ENCODE measurements around the gene UGT1A9. TPM values are rescaled to one million over a fixed set of nuclear protein-coding genes. Genes with fewer than 3 reads are reported as not detected.

UGT1A9 gene
- polyA plus RNA-seq, 1 of the 3 experiments (the other 2 are of a cell fraction) = not detected

DNA sequence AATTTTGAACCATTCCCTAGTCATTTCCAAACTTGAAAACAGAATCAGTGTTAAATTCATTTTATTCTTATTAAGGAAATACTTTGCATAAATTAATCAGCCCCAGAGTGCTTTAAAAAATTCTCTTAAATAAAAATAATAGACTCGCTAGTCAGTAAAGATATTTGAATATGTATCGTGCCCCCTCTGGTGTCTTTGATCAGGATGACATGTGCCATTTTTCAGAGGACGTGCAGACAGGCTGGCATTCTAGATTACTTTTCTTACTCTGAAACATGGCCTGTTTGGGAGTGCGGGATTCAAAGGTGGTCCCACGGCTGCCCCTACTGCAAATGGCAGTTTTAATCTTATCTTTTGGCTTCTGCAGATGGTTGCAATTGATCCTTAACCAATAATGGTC lies 100.9 kb downstream of the UGT1A9 start:
- DNase-seq = peak; percentile 32
- H3K27ac ChIP-seq (ENCODE audit: low read depth in 2 of 2, low read length in 1 of 2) = no peak overlapping the region
- 51% methylated on average over 5 of the region's 5 CpGs for WGBS (ENCODE audit: low lambda C conversion rate)
- POLR2A ChIA-PET = no interaction called here
- no peak overlapping the region for H2AFZ ChIP-seq (ENCODE audit: low read depth)
- H3K9me3 ChIP-seq = no peaks in the 10 kb centered on the region
- no peak overlapping the region for H3K4me2 ChIP-seq
- CTCF ChIA-PET = no interaction called here
- H3K4me3 ChIP-seq (ENCODE audit: low read depth in 2 of 2, low read length in 1 of 2) = no peak overlapping the region
- H3K4me1 ChIP-seq (ENCODE audit: control insufficient read depth in 1 of 2, insufficient read depth in 2 of 2, low read depth in 1 of 2, low read length in 1 of 2) = no peaks in the 10 kb centered on the region
- H3K79me2 ChIP-seq (ENCODE audit: insufficient read depth) = no peaks in the 10 kb centered on the region
- H3K9ac ChIP-seq = no peak overlapping the region
- H4K20me1 ChIP-seq (ENCODE audit: insufficient read depth) = no peaks in the 10 kb centered on the region
- no peaks in the 10 kb centered on the region; the same call in 1 of the 2 replicates for H3K27me3 ChIP-seq (ENCODE audit: insufficient read depth)
- no peak for TF ChIP-seq NRF1 (IDR thresholded peaks at IDR 0.05; ENCODE audit: low read depth, low read length)
- TF ChIP-seq RAD21 (IDR thresholded peaks at IDR 0.05; ENCODE audit: low read length) = peak; percentile 33
- TF ChIP-seq, protein P1, sequence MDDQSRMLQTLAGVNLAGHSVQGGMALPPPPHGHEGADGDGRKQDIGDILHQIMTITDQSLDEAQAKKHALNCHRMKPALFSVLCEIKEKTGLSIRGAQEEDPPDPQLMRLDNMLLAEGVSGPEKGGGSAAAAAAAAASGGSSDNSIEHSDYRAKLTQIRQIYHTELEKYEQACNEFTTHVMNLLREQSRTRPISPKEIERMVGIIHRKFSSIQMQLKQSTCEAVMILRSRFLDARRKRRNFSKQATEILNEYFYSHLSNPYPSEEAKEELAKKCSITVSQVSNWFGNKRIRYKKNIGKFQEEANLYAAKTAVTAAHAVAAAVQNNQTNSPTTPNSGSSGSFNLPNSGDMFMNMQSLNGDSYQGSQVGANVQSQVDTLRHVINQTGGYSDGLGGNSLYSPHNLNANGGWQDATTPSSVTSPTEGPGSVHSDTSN (IDR thresholded peaks at IDR 0.05) = no peak
- TF ChIP-seq RCOR1 (IDR thresholded peaks at IDR 0.05; ENCODE audit: low read length) = no peak
- TF ChIP-seq, protein P2, sequence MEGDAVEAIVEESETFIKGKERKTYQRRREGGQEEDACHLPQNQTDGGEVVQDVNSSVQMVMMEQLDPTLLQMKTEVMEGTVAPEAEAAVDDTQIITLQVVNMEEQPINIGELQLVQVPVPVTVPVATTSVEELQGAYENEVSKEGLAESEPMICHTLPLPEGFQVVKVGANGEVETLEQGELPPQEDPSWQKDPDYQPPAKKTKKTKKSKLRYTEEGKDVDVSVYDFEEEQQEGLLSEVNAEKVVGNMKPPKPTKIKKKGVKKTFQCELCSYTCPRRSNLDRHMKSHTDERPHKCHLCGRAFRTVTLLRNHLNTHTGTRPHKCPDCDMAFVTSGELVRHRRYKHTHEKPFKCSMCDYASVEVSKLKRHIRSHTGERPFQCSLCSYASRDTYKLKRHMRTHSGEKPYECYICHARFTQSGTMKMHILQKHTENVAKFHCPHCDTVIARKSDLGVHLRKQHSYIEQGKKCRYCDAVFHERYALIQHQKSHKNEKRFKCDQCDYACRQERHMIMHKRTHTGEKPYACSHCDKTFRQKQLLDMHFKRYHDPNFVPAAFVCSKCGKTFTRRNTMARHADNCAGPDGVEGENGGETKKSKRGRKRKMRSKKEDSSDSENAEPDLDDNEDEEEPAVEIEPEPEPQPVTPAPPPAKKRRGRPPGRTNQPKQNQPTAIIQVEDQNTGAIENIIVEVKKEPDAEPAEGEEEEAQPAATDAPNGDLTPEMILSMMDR (IDR thresholded peaks at IDR 0.05) = peak; percentile 29; the same call in 1 of the 2 replicates
- TF ChIP-seq EP300 (IDR thresholded peaks at IDR 0.05; ENCODE audit: borderline replicate concordance in 1 of 2, low read depth in 1 of 2, low read length in 1 of 2) = no peak
- no peaks in the 10 kb centered on the region for H3K9me2 ChIP-seq
- no peaks in the 10 kb centered on the region for H3F3A ChIP-seq (replicated peaks; ENCODE audit: insufficient read depth)
- no peaks in the 10 kb centered on the region for H3K36me3 ChIP-seq (replicated peaks in 1 of 2; ENCODE audit: control insufficient read depth in 1 of 2, insufficient read depth in 2 of 2, low read length in 1 of 2)

DNA sequence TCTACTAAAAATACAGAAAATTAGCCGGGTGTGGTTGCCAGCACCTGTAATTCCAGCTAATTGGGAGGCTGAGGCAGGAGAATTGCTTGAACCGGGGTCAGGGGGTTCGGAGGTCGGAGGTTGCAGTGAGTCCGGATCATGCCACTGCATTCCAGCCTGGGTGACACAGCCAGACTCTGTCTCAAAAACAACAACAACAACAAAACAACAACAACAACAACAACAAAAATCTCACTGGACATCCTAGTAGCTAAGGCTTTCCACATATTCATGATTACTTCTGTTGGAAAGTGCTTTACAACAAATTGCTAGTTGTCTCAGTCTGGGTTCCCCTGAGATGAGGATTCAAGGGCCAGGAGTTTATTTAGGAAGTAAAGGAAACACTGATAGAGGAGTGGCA lies 102.2 kb downstream of the UGT1A9 start:
- Histone ChIP-seq H3K27me3 (ENCODE audit: insufficient read depth) (no peaks in the 10 kb centered on the region; the same call in 1 of the 2 replicates), H3K9me3 (no peaks in the 10 kb centered on the region), H3K4me3 (ENCODE audit: low read depth in 2 of 2, low read length in 1 of 2) (no peak overlapping the region), H3K27ac (ENCODE audit: low read depth in 2 of 2, low read length in 1 of 2) (no peak overlapping the region), H3K4me1 (ENCODE audit: control insufficient read depth in 1 of 2, insufficient read depth in 2 of 2, low read depth in 1 of 2, low read length in 1 of 2) (no peaks in the 10 kb centered on the region), H3K9ac (no peak overlapping the region), H3K36me3 (replicated peaks in 1 of 2; ENCODE audit: control insufficient read depth in 1 of 2, insufficient read depth in 2 of 2, low read length in 1 of 2) (no peaks in the 10 kb centered on the region), H3K4me2 (no peak overlapping the region), H3K9me2 (no peaks in the 10 kb centered on the region), H2AFZ (ENCODE audit: low read depth) (no peak overlapping the region), H3K79me2 (ENCODE audit: insufficient read depth) (no peaks in the 10 kb centered on the region), H4K20me1 (ENCODE audit: insufficient read depth) (no peaks in the 10 kb centered on the region), H3F3A (replicated peaks; ENCODE audit: insufficient read depth) (no peaks in the 10 kb centered on the region)
- TF ChIP-seq RAD21 (IDR thresholded peaks at IDR 0.05; ENCODE audit: low read length) (no peak), GABPA (IDR thresholded peaks at IDR 0.05; ENCODE audit: low read depth) (no peak), ELF1 (IDR thresholded peaks at IDR 0.05) (no peak), GATA2 (CRISPR knock-in tag; IDR thresholded peaks at IDR 0.05) (no peak), EZH2phosphoT487 (IDR thresholded peaks at IDR 0.05; ENCODE audit: borderline replicate concordance, low read depth) (no peak), TCF12 (IDR thresholded peaks at IDR 0.05) (no peak)
- TF ChIP-seq, protein P3, sequence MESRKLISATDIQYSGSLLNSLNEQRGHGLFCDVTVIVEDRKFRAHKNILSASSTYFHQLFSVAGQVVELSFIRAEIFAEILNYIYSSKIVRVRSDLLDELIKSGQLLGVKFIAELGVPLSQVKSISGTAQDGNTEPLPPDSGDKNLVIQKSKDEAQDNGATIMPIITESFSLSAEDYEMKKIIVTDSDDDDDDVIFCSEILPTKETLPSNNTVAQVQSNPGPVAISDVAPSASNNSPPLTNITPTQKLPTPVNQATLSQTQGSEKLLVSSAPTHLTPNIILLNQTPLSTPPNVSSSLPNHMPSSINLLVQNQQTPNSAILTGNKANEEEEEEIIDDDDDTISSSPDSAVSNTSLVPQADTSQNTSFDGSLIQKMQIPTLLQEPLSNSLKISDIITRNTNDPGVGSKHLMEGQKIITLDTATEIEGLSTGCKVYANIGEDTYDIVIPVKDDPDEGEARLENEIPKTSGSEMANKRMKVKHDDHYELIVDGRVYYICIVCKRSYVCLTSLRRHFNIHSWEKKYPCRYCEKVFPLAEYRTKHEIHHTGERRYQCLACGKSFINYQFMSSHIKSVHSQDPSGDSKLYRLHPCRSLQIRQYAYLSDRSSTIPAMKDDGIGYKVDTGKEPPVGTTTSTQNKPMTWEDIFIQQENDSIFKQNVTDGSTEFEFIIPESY (IDR thresholded peaks at IDR 0.05; ENCODE audit: borderline replicate concordance, low read depth) = no peak
- no peak for DNase-seq
- WGBS (ENCODE audit: low lambda C conversion rate) = 78% methylated on average over 5 of the region's 5 CpGs
- ChIA-PET CTCF (no interaction called here), POLR2A (no interaction called here)
